HG03159 (cell line): ENCODE results near the gene NKD2.

Experiments used
- ATAC-seq: cut with Tn5 transposase; IDR thresholded peaks from one replicate; pipeline ENCODE4 v1.9.1; 2021; ENCODE audit warnings: mild to moderate bottlenecking, moderate library complexity; ENCODE audit not compliant: unreplicated experiment

The NKD2 gene

GRCh38 chr5:1028481-1029281, 20.1 kb downstream of the NKD2 start:
- no peak for ATAC-seq

GRCh38 chr5:1029282-1029944, 20.8 kb downstream of the NKD2 start:
- no peak for ATAC-seq

- ATAC-seq, result no peak
These were observed 21.5 kb downstream of the NKD2 start for GRCh38 chr5:1029945-1030625.

GRCh38 chr5:1030801-1031271, 22.2 kb downstream of the NKD2 start:
- no peak for ATAC-seq

GRCh38 chr5:1031306-1031959, 22.8 kb downstream of the NKD2 start:
- no peak for ATAC-seq

GRCh38 chr5:1032011-1032410, 23.4 kb downstream of the NKD2 start:
- no peak for ATAC-seq

GRCh38 chr5:1032551-1033027, 24.0 kb downstream of the NKD2 start:
- no peak for ATAC-seq

- ATAC-seq, result no peak
These were observed 24.6 kb downstream of the NKD2 start for GRCh38 chr5:1033178-1033577.

- ATAC-seq, result no peak
These were observed 25.2 kb downstream of the NKD2 start for GRCh38 chr5:1033606-1034420.

GRCh38 chr5:1034421-1034905, 25.9 kb downstream of the NKD2 start:
- no peak for ATAC-seq

GRCh38 chr5:1034986-1035385, 26.4 kb downstream of the NKD2 start:
- no peak for ATAC-seq

- no peak for ATAC-seq
These were observed 27.1 kb downstream of the NKD2 start for GRCh38 chr5:1035421-1036405.

GRCh38 chr5:1036504-1037122, 28.0 kb downstream of the NKD2 start:
- ATAC-seq, result no peak

GRCh38 chr5:1037123-1037670, 28.6 kb downstream of the NKD2 start:
- ATAC-seq, result no peak

GRCh38 chr5:1037671-1038416, 29.2 kb downstream of the NKD2 start:
- ATAC-seq, result no peak

- ATAC-seq, result no peak
These were observed 30.0 kb downstream of the NKD2 start for GRCh38 chr5:1038417-1039209.

- ATAC-seq, result no peak
These were observed 30.6 kb downstream of the NKD2 start for GRCh38 chr5:1039210-1039548.
